ENCODE results near the gene CNOT1. TPM values are rescaled to one million over a fixed set of nuclear protein-coding genes. Genes with fewer than 3 reads are reported as not detected.
"Not testable (repeated sequence)": the region's sequence is repeated elsewhere in the genome, so short reads cannot be mapped to it uniquely, and the experiment has no call there.

Gene CNOT1
- total RNA-seq, 1 experiment from 2014 or later, result 299 TPM

GRCh38 chr16:58670946-58671583 is 41.4 kb upstream of the CNOT1 start:
- BruUV-seq (replicated peaks), result no TSS peak
- no peaks in the 10 kb centered on the region for H3K9me3 Mint-ChIP-seq (ENCODE audit: low read depth, unreplicated experiment)
- no peaks in the 10 kb centered on the region for H3K4me1 Mint-ChIP-seq (ENCODE audit: low read depth, unreplicated experiment)
- DNase-seq, result no peak
- H3K36me3 Mint-ChIP-seq (ENCODE audit: insufficient read depth, unreplicated experiment), result no peaks in the 10 kb centered on the region
- no peak for TF ChIP-seq CTCF (IDR thresholded peaks at IDR 0.05; ENCODE audit: unreplicated experiment)
- H3K27ac Mint-ChIP-seq (ENCODE audit: unreplicated experiment), result no peak overlapping the region
- no peak overlapping the region for H3K4me3 Mint-ChIP-seq (ENCODE audit: low read depth, unreplicated experiment)
- CTCF ChIA-PET, result no interaction called here
- intact Hi-C loops (cut with micrococcal nuclease; ENCODE audit: unreplicated experiment), result no loop called here
- no peaks in the 10 kb centered on the region for H3K27me3 Mint-ChIP-seq (ENCODE audit: unreplicated experiment)

GRCh38 chr16:58670177-58670576 is 40.6 kb upstream of the CNOT1 start:
- no peak for TF ChIP-seq CTCF (IDR thresholded peaks at IDR 0.05; ENCODE audit: unreplicated experiment)
- CTCF ChIA-PET, result no interaction called here
- Mint-ChIP-seq H3K9me3 (ENCODE audit: low read depth, unreplicated experiment) (no peaks in the 10 kb centered on the region), H3K4me3 (ENCODE audit: low read depth, unreplicated experiment) (no peak overlapping the region), H3K36me3 (ENCODE audit: insufficient read depth, unreplicated experiment) (no peaks in the 10 kb centered on the region), H3K27ac (ENCODE audit: unreplicated experiment) (no peak overlapping the region), H3K4me1 (ENCODE audit: low read depth, unreplicated experiment) (no peaks in the 10 kb centered on the region), H3K27me3 (ENCODE audit: unreplicated experiment) (no peaks in the 10 kb centered on the region)
- BruUV-seq (replicated peaks), result no TSS peak
- DNase-seq, result no peak
- intact Hi-C loops (cut with micrococcal nuclease; ENCODE audit: unreplicated experiment), result no loop called here

GRCh38 chr16:58665200-58665599 is 35.6 kb upstream of the CNOT1 start:
- intact Hi-C loops (cut with micrococcal nuclease; ENCODE audit: unreplicated experiment), result no loop called here
- CTCF ChIA-PET, result interaction anchor here (0.7 kb wide), 1 partner anchor 19 kb away, joined by 3 read pairs; the partner anchor contains the start of gene SLC38A7
- BruUV-seq (replicated peaks), result no TSS peak
- no peak for DNase-seq
- H3K4me1 Mint-ChIP-seq (ENCODE audit: low read depth, unreplicated experiment), result no peaks in the 10 kb centered on the region
- H3K27ac Mint-ChIP-seq (ENCODE audit: unreplicated experiment), result no peak overlapping the region
- no peak overlapping the region for H3K4me3 Mint-ChIP-seq (ENCODE audit: low read depth, unreplicated experiment)
- TF ChIP-seq CTCF (IDR thresholded peaks at IDR 0.05; ENCODE audit: unreplicated experiment), result no peak
- no peaks in the 10 kb centered on the region for H3K9me3 Mint-ChIP-seq (ENCODE audit: low read depth, unreplicated experiment)
- no peaks in the 10 kb centered on the region for H3K36me3 Mint-ChIP-seq (ENCODE audit: insufficient read depth, unreplicated experiment)
- no peaks in the 10 kb centered on the region for H3K27me3 Mint-ChIP-seq (ENCODE audit: unreplicated experiment)

- intact Hi-C loops (cut with micrococcal nuclease; ENCODE audit: unreplicated experiment), result loop anchor here (1.0 kb wide), 3 partner anchors 146 to 325 kb away; partner anchors contain the start of gene SETD6
- Mint-ChIP-seq H3K9me3 (ENCODE audit: low read depth, unreplicated experiment) (no peaks in the 10 kb centered on the region), H3K27me3 (ENCODE audit: unreplicated experiment) (peaks cover 14% of the 10 kb centered on the region), H3K4me3 (ENCODE audit: low read depth, unreplicated experiment) (no peak overlapping the region), H3K4me1 (ENCODE audit: low read depth, unreplicated experiment) (no peaks in the 10 kb centered on the region), H3K27ac (ENCODE audit: unreplicated experiment) (no peak overlapping the region), H3K36me3 (ENCODE audit: insufficient read depth, unreplicated experiment) (no peaks in the 10 kb centered on the region)
- TF ChIP-seq CTCF (IDR thresholded peaks at IDR 0.05; ENCODE audit: unreplicated experiment), result peak; percentile 59
- BruUV-seq (replicated peaks), result no TSS peak
- CTCF ChIA-PET, result interaction anchor here (0.6 to 1.7 kb wide), 22 partner anchors 8 to 533 kb away, joined by 3 to 12 read pairs (median 3); partner anchors contain the start of genes CFAP20, CNOT1, SETD6 and SLC38A7
- DNase-seq, result peak; percentile 66
These were observed 31.7 kb upstream of the CNOT1 start for GRCh38 chr16:58661199-58661830.

GRCh38 chr16:58659911-58660310 is 30.3 kb upstream of the CNOT1 start:
- H3K9me3 Mint-ChIP-seq (ENCODE audit: low read depth, unreplicated experiment); H3K4me1 Mint-ChIP-seq (ENCODE audit: low read depth, unreplicated experiment); H3K36me3 Mint-ChIP-seq (ENCODE audit: insufficient read depth, unreplicated experiment); intact Hi-C loops (cut with micrococcal nuclease; ENCODE audit: unreplicated experiment); BruUV-seq (replicated peaks); H3K4me3 Mint-ChIP-seq (ENCODE audit: low read depth, unreplicated experiment); DNase-seq; H3K27ac Mint-ChIP-seq (ENCODE audit: unreplicated experiment): not testable (repeated sequence)
- CTCF ChIA-PET, result interaction anchor here (0.7 to 1.7 kb wide), 3 partner anchors 59 to 165 kb away, joined by 3 to 7 read pairs (median 4); no protein-coding TSS in a partner anchor
- peaks cover 16% of the 10 kb centered on the region for H3K27me3 Mint-ChIP-seq (ENCODE audit: unreplicated experiment)

All from Calu3 (cell line).